ENCODE results near the gene PLLP. TPM values are rescaled to one million over a fixed set of nuclear protein-coding genes. Genes with fewer than 3 reads are reported as not detected.

PLLP gene
- polyA plus RNA-seq, 3 donors = 0.52 to 1.2 (median 0.97) TPM

- Histone ChIP-seq H2AFZ (ENCODE audit: insufficient read depth, low read depth, low read length, poor library complexity, severe bottlenecking) (no peak overlapping the region), H3K36me3 (replicated peaks in 1 of 2; ENCODE audit: control insufficient read depth in 1 of 2, insufficient read depth in 2 of 2, low read length in 2 of 2) (no peaks in the 10 kb centered on the region), H3K9me3 (replicated peaks in 1 of 2; ENCODE audit: control insufficient read depth in 1 of 2, insufficient read depth in 1 of 2, low read length in 2 of 2) (no peaks in the 10 kb centered on the region), H3K27ac (ENCODE audit: low read depth in 1 of 2, low read length in 2 of 2) (no peak overlapping the region), H4K20me1 (ENCODE audit: insufficient read depth, low read length) (no peaks in the 10 kb centered on the region), H3K4me1 (ENCODE audit: control insufficient read depth in 1 of 2, insufficient read depth in 2 of 2, low read length in 2 of 2) (peaks cover 24 to 33% of the 10 kb centered on the region in 2 donors), H3K4me3 (replicated peaks in 1 of 3; ENCODE audit: low read depth in 2 of 3, low read length in 3 of 3) (no peak overlapping the region), H3K27me3 (ENCODE audit: control insufficient read depth in 2 of 2, insufficient read depth in 2 of 2, low read length in 2 of 2) (no peaks in the 10 kb centered on the region), H3K79me2 (ENCODE audit: insufficient read depth, low read length) (no peaks in the 10 kb centered on the region), H3K4me2 (replicated peaks; ENCODE audit: extremely low read depth, low read length, poor library complexity, severe bottlenecking) (no peak overlapping the region), H3K9ac (ENCODE audit: insufficient read depth, low read length, poor library complexity, severe bottlenecking) (no peak overlapping the region)
- no peak for DNase-seq
- Mint-ChIP-seq H3K4me1 (peaks cover 32% of the 10 kb centered on the region), H3K27me3 (ENCODE audit: low read depth in 3 of 3) (peaks cover 0 to 8% (median 5%) of the 10 kb centered on the region in 3 donors), H3K9me3 (no peaks in the 10 kb centered on the region), H3K4me3 (no peak overlapping the region), H3K27ac (peak overlapping the region in 1 of 7 donors; percentile 30), H3K36me3 (no peaks in the 10 kb centered on the region)
- 95% methylated on average over 3 of the region's 5 CpGs for WGBS (ENCODE audit: insufficient coverage)
- intact Hi-C loops (cut with micrococcal nuclease) = no loop called here
- TF ChIP-seq CTCF (IDR thresholded peaks at IDR 0.05) = no peak
These were observed 12.5 kb downstream of the PLLP start for GRCh38 chr16:57271867-57272495.

GRCh38 chr16:57271063-57271345 is 13.5 kb downstream of the PLLP start:
- Mint-ChIP-seq H3K27ac (no peak overlapping the region), H3K9me3 (no peaks in the 10 kb centered on the region), H3K36me3 (no peaks in the 10 kb centered on the region), H3K4me1 (peaks cover 22% of the 10 kb centered on the region), H3K4me3 (no peak overlapping the region), H3K27me3 (ENCODE audit: low read depth in 3 of 3) (peaks cover 0 to 8% (median 5%) of the 10 kb centered on the region in 3 donors)
- Histone ChIP-seq H3K9ac (ENCODE audit: insufficient read depth, low read length, poor library complexity, severe bottlenecking) (no peak overlapping the region), H3K4me3 (replicated peaks in 1 of 3; ENCODE audit: low read depth in 2 of 3, low read length in 3 of 3) (no peak overlapping the region), H3K27me3 (ENCODE audit: control insufficient read depth in 2 of 2, insufficient read depth in 2 of 2, low read length in 2 of 2) (no peaks in the 10 kb centered on the region), H3K4me2 (replicated peaks; ENCODE audit: extremely low read depth, low read length, poor library complexity, severe bottlenecking) (no peak overlapping the region), H3K27ac (ENCODE audit: low read depth in 1 of 2, low read length in 2 of 2) (no peak overlapping the region), H2AFZ (ENCODE audit: insufficient read depth, low read depth, low read length, poor library complexity, severe bottlenecking) (no peak overlapping the region), H3K4me1 (ENCODE audit: control insufficient read depth in 1 of 2, insufficient read depth in 2 of 2, low read length in 2 of 2) (peaks cover 14 to 23% of the 10 kb centered on the region in 2 donors), H3K9me3 (replicated peaks in 1 of 2; ENCODE audit: control insufficient read depth in 1 of 2, insufficient read depth in 1 of 2, low read length in 2 of 2) (no peaks in the 10 kb centered on the region), H3K79me2 (ENCODE audit: insufficient read depth, low read length) (no peaks in the 10 kb centered on the region), H3K36me3 (replicated peaks in 1 of 2; ENCODE audit: control insufficient read depth in 1 of 2, insufficient read depth in 2 of 2, low read length in 2 of 2) (no peaks in the 10 kb centered on the region), H4K20me1 (ENCODE audit: insufficient read depth, low read length) (no peaks in the 10 kb centered on the region)
- DNase-seq = no peak
- intact Hi-C loops (cut with micrococcal nuclease) = no loop called here
- no peak for TF ChIP-seq CTCF (IDR thresholded peaks at IDR 0.05)
- 96% methylated on average over 6 of the region's 7 CpGs for WGBS (ENCODE audit: insufficient coverage)

Measured in CD14-positive monocyte (primary cell).